ENCODE results near the gene PHEX. TPM values are rescaled to one million over a fixed set of nuclear protein-coding genes. Genes with fewer than 3 reads are reported as not detected.

The PHEX gene
- polyA plus RNA-seq, 1 donor (not counting 4 experiments of a cell fraction or from before 2014, with no cell fraction given), result 0.80 TPM

GRCh38 chrX:22196149-22196548, 164.0 kb downstream of the PHEX start:
- Histone ChIP-seq H2AFZ (ENCODE audit: control insufficient read depth, low read length) (no peak overlapping the region), H3K4me2 (ENCODE audit: control insufficient read depth, extremely low read depth, insufficient read depth, low read depth, low read length) (no peak overlapping the region), H3K9ac (ENCODE audit: control insufficient read depth, extremely low read depth, insufficient read depth, low read length) (no peak overlapping the region), H3K9me3 (ENCODE audit: control insufficient read depth, low read depth, low read length) (no peaks in the 10 kb centered on the region), H3K27me3 (ENCODE audit: control insufficient read depth, extremely low read depth, insufficient read depth, low read length) (no peaks in the 10 kb centered on the region), H3K4me3 (ENCODE audit: control insufficient read depth in 2 of 3, extremely low read depth in 1 of 3, insufficient read depth in 2 of 3, low read depth in 1 of 3, low read length in 3 of 3) (no peak overlapping the region), H3K4me1 (ENCODE audit: control insufficient read depth, extremely low read depth, insufficient read depth, low read length) (no peaks in the 10 kb centered on the region), H3K36me3 (ENCODE audit: control insufficient read depth in 2 of 2, extremely low read depth in 1 of 2, insufficient read depth in 2 of 2, low read length in 2 of 2) (no peaks in the 10 kb centered on the region), H3K9me1 (ENCODE audit: control insufficient read depth, extremely low read depth, insufficient read depth, low read length) (no peaks in the 10 kb centered on the region), H4K20me1 (ENCODE audit: control insufficient read depth, extremely low read depth, insufficient read depth, low read length) (no peaks in the 10 kb centered on the region), H3K27ac (ENCODE audit: control insufficient read depth, insufficient read depth, low read length) (no peak overlapping the region), H3K79me2 (ENCODE audit: control insufficient read depth, insufficient read depth, low read length) (no peaks in the 10 kb centered on the region)
- dilution Hi-C loops (cut with MboI; ENCODE audit: extremely low pct_ligation_motif_present, low sequenced_read_pairs), result no loop called here
- FAIRE-seq (no peak), DNase-seq (ENCODE audit: low read depth, low spot score) (no peak)
- TF ChIP-seq CTCF (optimal IDR thresholded peaks at IDR 0.05 in 1 of 3, IDR thresholded peaks at IDR 0.05 in 1 of 3, conservative IDR thresholded peaks at IDR 0.05 in 1 of 3; ENCODE audit: extremely low read depth in 1 of 3, insufficient read depth in 2 of 3, low read length in 3 of 3) (no peak), EZH2 (IDR thresholded peaks at IDR 0.05; ENCODE audit: low read length) (no peak)

DNA sequence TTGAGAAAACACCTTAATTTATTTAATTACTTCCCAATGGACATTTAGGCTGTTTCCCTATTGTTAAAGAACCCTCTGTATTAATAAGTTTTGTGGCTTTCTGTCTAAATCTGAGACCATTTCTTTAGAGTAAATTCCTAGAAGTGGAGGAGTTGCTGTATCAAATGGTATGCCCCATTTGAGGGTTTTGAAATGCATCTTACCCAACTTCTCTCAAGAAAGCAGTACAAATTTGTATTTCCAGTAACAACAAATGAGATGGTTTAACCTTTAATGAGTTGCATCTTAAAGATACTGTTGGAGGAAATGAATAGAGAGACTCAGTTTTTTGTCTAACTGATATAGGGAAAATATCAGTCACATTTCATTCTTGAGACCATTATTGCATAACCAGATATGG, 170.1 kb downstream of the PHEX start:
- Histone ChIP-seq H3K79me2 (ENCODE audit: control insufficient read depth, insufficient read depth, low read length) (no peaks in the 10 kb centered on the region), H3K9ac (ENCODE audit: control insufficient read depth, extremely low read depth, insufficient read depth, low read length) (no peak overlapping the region), H3K9me3 (ENCODE audit: control insufficient read depth, low read depth, low read length) (no peaks in the 10 kb centered on the region), H2AFZ (ENCODE audit: control insufficient read depth, low read length) (no peak overlapping the region), H3K9me1 (ENCODE audit: control insufficient read depth, extremely low read depth, insufficient read depth, low read length) (no peaks in the 10 kb centered on the region), H3K4me3 (ENCODE audit: control insufficient read depth in 2 of 3, extremely low read depth in 1 of 3, insufficient read depth in 2 of 3, low read depth in 1 of 3, low read length in 3 of 3) (no peak overlapping the region), H4K20me1 (ENCODE audit: control insufficient read depth, extremely low read depth, insufficient read depth, low read length) (no peaks in the 10 kb centered on the region), H3K36me3 (ENCODE audit: control insufficient read depth in 2 of 2, extremely low read depth in 1 of 2, insufficient read depth in 2 of 2, low read length in 2 of 2) (no peaks in the 10 kb centered on the region), H3K27me3 (ENCODE audit: control insufficient read depth, extremely low read depth, insufficient read depth, low read length) (no peaks in the 10 kb centered on the region), H3K4me2 (ENCODE audit: control insufficient read depth, extremely low read depth, insufficient read depth, low read depth, low read length) (no peak overlapping the region), H3K27ac (ENCODE audit: control insufficient read depth, insufficient read depth, low read length) (no peak overlapping the region), H3K4me1 (ENCODE audit: control insufficient read depth, extremely low read depth, insufficient read depth, low read length) (no peaks in the 10 kb centered on the region)
- TF ChIP-seq CTCF (optimal IDR thresholded peaks at IDR 0.05 in 1 of 3, IDR thresholded peaks at IDR 0.05 in 1 of 3, conservative IDR thresholded peaks at IDR 0.05 in 1 of 3; ENCODE audit: extremely low read depth in 1 of 3, insufficient read depth in 2 of 3, low read length in 3 of 3) (no peak), EZH2 (IDR thresholded peaks at IDR 0.05; ENCODE audit: low read length) (no peak)
- FAIRE-seq (no peak), DNase-seq (ENCODE audit: low read depth, low spot score) (no peak)
- dilution Hi-C loops (cut with MboI; ENCODE audit: extremely low pct_ligation_motif_present, low sequenced_read_pairs), result no loop called here
